HCT116 (cell line): ENCODE results near the gene HEATR5B. TPM values are rescaled to one million over a fixed set of nuclear protein-coding genes. Genes with fewer than 3 reads are reported as not detected.
"Not testable (repeated sequence)": the region's sequence is repeated elsewhere in the genome, so short reads cannot be mapped to it uniquely, and the experiment has no call there.

Experiments
- ATAC-seq: fragments of 200-7000 bp; cut with Tn5 transposase; 2 replicates; pipeline ENCODE4 v1.9.1; 2020; ENCODE audit warnings: mild to moderate bottlenecking, moderate library complexity
- BruUV-seq: library from RNA; stranded (reverse); fragments of 400-500 nt; replicated peaks from 2 replicates; lab custom pipeline; 2021; lab: Mats Ljungman, UMichigan
- CTCF ChIA-PET: fragments of 300-600 bp; sonication (Branson Sonifier 250); formaldehyde crosslinking; loops from one replicate; lab custom pipeline; 2021; ENCODE audit warnings: antibody characterized with exemption; lab: Charles Lee
- POLR2A ChIA-PET: fragments of 300-600, 350-600 bp; sonication (Branson Sonifier 250); formaldehyde crosslinking; loops from one replicate; lab custom pipeline; 2021; ENCODE audit warnings: antibody characterized with exemption; lab: Charles Lee
- RAD21 ChIA-PET, 2 experiments: fragments of 300-600 bp; sonication (Branson Sonifier 250); formaldehyde crosslinking; loops; one replicate each; lab custom pipeline; 2023; ENCODE audit warnings: low total read pairs in 2 of 2; ENCODE audit not compliant: uncharacterized antibody in 2 of 2, unreplicated experiment in 2 of 2, low non-redundant PET in 1 of 2; lab: Charles Lee
- DNase-seq: peaks from one replicate; pipeline ENCODE4 v3.0.0-alpha.2; 2010; ENCODE audit warnings: low read depth, low spot score
- H2AFZ ChIP-seq: fragments of 200-600 bp; shearing (Covaris generic), sonication (generic); 2 replicates; pipeline ENCODE4 v1.6.1; 2017; ENCODE audit warnings: low read depth, mixed run types, mixed read lengths, antibody characterized with exemption, low read length; ENCODE audit not compliant: poor library complexity, severe bottlenecking
- H3K27ac ChIP-seq: 2 replicates; pipeline ENCODE4 v1.5.1; 2012; ENCODE audit warnings: low read depth, low read length
- H3K27me3 ChIP-seq: fragments of 200-600 bp; sonication (generic); 2 replicates; pipeline ENCODE4 v1.6.1; 2016; ENCODE audit warnings: mixed run types, low read length, mixed read lengths; ENCODE audit not compliant: insufficient read depth
- H3K36me3 ChIP-seq, 2 experiments: fragments of 200-500 bp in 1 of 2; fragments of 200-600 bp in 1 of 2; sonication (Bioruptor generic) in 1 of 2; sonication (generic) in 1 of 2; 2 replicates each; pipeline versions ENCODE4 v1.5.1 to v1.6.1; 2014 to 2016; ENCODE audit warnings: low read length in 2 of 2, inconsistent platforms in 1 of 2, mixed read lengths in 1 of 2, mixed run types in 1 of 2; ENCODE audit not compliant: insufficient read depth in 2 of 2, control insufficient read depth in 1 of 2
- H3K4me1 ChIP-seq, 2 experiments: fragments of 200-600 bp in 1 of 2; sonication (generic) in 1 of 2; 2 replicates each; pipeline versions ENCODE4 v1.5.1 to v1.6.1; 2012 to 2017; ENCODE audit warnings: low read length in 2 of 2, inconsistent platforms in 1 of 2, mild to moderate bottlenecking in 1 of 2, mixed read lengths in 1 of 2, mixed run types in 1 of 2, moderate library complexity in 1 of 2; ENCODE audit not compliant: insufficient read depth in 2 of 2, control insufficient read depth in 1 of 2
- H3K4me2 ChIP-seq: fragments of 200-600 bp; sonication (generic); 2 replicates; pipeline ENCODE4 v1.6.1; 2017; ENCODE audit warnings: mixed run types, low read length, mixed read lengths
- H3K4me3 ChIP-seq, 2 experiments: fragments of 200-600 bp in 1 of 2; sonication (generic) in 1 of 2; replicated peaks in 1 of 2; 2 replicates each; pipeline ENCODE4 v1.5.1; 2011 to 2016; ENCODE audit warnings: low read length in 2 of 2, control low read depth in 1 of 2, low read depth in 1 of 2, mild to moderate bottlenecking in 1 of 2, mixed read lengths in 1 of 2, mixed run types in 1 of 2
- H3K79me2 ChIP-seq: fragments of 200-600 bp; sonication (generic); 2 replicates; pipeline ENCODE4 v1.6.1; 2017; ENCODE audit warnings: mild to moderate bottlenecking, mixed run types, low read length, moderate library complexity, mixed read lengths; ENCODE audit not compliant: insufficient read depth
- H3K9ac ChIP-seq: fragments of 200-600 bp; sonication (generic); 2 replicates; pipeline ENCODE4 v1.6.1; 2016; ENCODE audit warnings: low read length, mixed read lengths
- H3K9me2 ChIP-seq: fragments of 200-600 bp; sonication (generic), shearing (Covaris generic); 2 replicates; pipeline ENCODE4 v1.6.1; 2017; ENCODE audit warnings: mixed run types, mild to moderate bottlenecking, moderate library complexity; ENCODE audit not compliant: insufficient read depth
- H3K9me3 ChIP-seq, 2 experiments: fragments of 200-500 bp in 1 of 2; fragments of 200-600 bp in 1 of 2; sonication (Bioruptor generic) in 1 of 2; sonication (generic) in 1 of 2; 2 replicates each; pipeline ENCODE4 v1.6.1; 2014 to 2017; ENCODE audit warnings: low read length in 2 of 2, mixed read lengths in 2 of 2, inconsistent platforms in 1 of 2, low read depth in 1 of 2, mild to moderate bottlenecking in 1 of 2, mixed run types in 1 of 2, moderate library complexity in 1 of 2; ENCODE audit not compliant: control insufficient read depth in 1 of 2, insufficient read depth in 1 of 2
- H4K20me1 ChIP-seq: fragments of 200-600 bp; sonication (generic), shearing (Covaris generic); 2 replicates; pipeline ENCODE4 v1.6.1; 2017; ENCODE audit warnings: mixed run types, mild to moderate bottlenecking, moderate library complexity; ENCODE audit not compliant: insufficient read depth
- ATF3 ChIP-seq: IDR thresholded peaks from 2 replicates; pipeline ENCODE4 v1.6.1; 2012
- CEBPB ChIP-seq: IDR thresholded peaks from 2 replicates; pipeline ENCODE4 v1.6.1; 2012; ENCODE audit warnings: low read depth
- EGR1 ChIP-seq: IDR thresholded peaks from 2 replicates; pipeline ENCODE4 v1.6.1; 2012; ENCODE audit warnings: low read depth
- ELF1 ChIP-seq: IDR thresholded peaks from 2 replicates; pipeline ENCODE4 v1.6.1; 2012; ENCODE audit warnings: low read depth, borderline replicate concordance
- JUND ChIP-seq: IDR thresholded peaks from 2 replicates; pipeline ENCODE4 v1.6.1; 2012
- MAX ChIP-seq: IDR thresholded peaks from 2 replicates; pipeline ENCODE4 v1.6.1; 2012
- POLR2A ChIP-seq: IDR thresholded peaks from 2 replicates; pipeline ENCODE4 v1.7.0; 2011; ENCODE audit warnings: borderline replicate concordance; ENCODE audit not compliant: insufficient read depth, insufficient read length; ENCODE audit errors: extremely low read depth
- REST ChIP-seq: IDR thresholded peaks from 2 replicates; pipeline ENCODE4 v1.6.1; 2012; ENCODE audit warnings: low read depth
- intact Hi-C: fragments of 100-400 bp; cut with micrococcal nuclease; formaldehyde crosslinking; loops from 2 replicates; pipeline ENCODE4 v1.10.0; 2022
- total RNA-seq: library from RNA; stranded (reverse); gene quantifications from one replicate; pipeline ENCODE4 v1.2.1, GENCODE V29; 2021; ENCODE audit not compliant: unreplicated experiment

Gene HEATR5B
- total RNA-seq, 1 experiment from 2014 or later, result 10.6 TPM

GRCh38 chr2:37000988-37001556 lies 83.1 kb downstream of the HEATR5B start (continued):
- TF ChIP-seq REST, result no peak
- no peak for TF ChIP-seq POLR2A
- no peak for TF ChIP-seq EGR1
- no peak for TF ChIP-seq ELF1
- TF ChIP-seq ATF3, result no peak
- TF ChIP-seq CEBPB, result no peak
- TF ChIP-seq, all 23 proteins: peak for 0

- no peak overlapping the region for H3K4me3 ChIP-seq
- no peaks in the 10 kb centered on the region for H3K4me1 ChIP-seq
- H3K36me3 ChIP-seq, result no peaks in the 10 kb centered on the region
- CTCF ChIA-PET, result no interaction called here
- intact Hi-C loops, result no loop called here
- DNase-seq (no peak), ATAC-seq (no peak)
- no peak overlapping the region for H3K27ac ChIP-seq
- no peak overlapping the region for H3K9ac ChIP-seq
- POLR2A ChIA-PET, result no interaction called here
- TF ChIP-seq CEBPB, result no peak
- TF ChIP-seq MAX, result no peak
- no peak for TF ChIP-seq JUND
- no peak for TF ChIP-seq EGR1
- no peak for TF ChIP-seq ELF1
- no peak overlapping the region for H3K4me2 ChIP-seq
- no peaks in the 10 kb centered on the region for H3K79me2 ChIP-seq
- H3K27me3 ChIP-seq, result no peaks in the 10 kb centered on the region
- no peaks in the 10 kb centered on the region for H3K9me2 ChIP-seq
- RAD21 ChIA-PET, result no interaction called here
- no TSS peak for BruUV-seq
- H2AFZ ChIP-seq, result no peak overlapping the region
- H4K20me1 ChIP-seq, result no peaks in the 10 kb centered on the region
- H3K9me3 ChIP-seq, result no peaks in the 10 kb centered on the region
Observed at GRCh38 chr2:37000318-37000717, 83.9 kb downstream of the HEATR5B start.

- H3K9ac ChIP-seq, POLR2A ChIA-PET, H3K4me3 ChIP-seq, H3K27ac ChIP-seq, RAD21 ChIA-PET, DNase-seq, BruUV-seq, H3K36me3 ChIP-seq, H3K4me2 ChIP-seq, H2AFZ ChIP-seq, H3K4me1 ChIP-seq, H3K9me2 ChIP-seq, H4K20me1 ChIP-seq, H3K27me3 ChIP-seq, intact Hi-C loops, H3K79me2 ChIP-seq, H3K9me3 ChIP-seq, CTCF ChIA-PET, ATAC-seq: not testable (repeated sequence)
Observed at GRCh38 chr2:36999416-36999815, 84.8 kb downstream of the HEATR5B start.
